ENCODE measurements around the gene CAPN13.

The CAPN13 gene

DNA sequence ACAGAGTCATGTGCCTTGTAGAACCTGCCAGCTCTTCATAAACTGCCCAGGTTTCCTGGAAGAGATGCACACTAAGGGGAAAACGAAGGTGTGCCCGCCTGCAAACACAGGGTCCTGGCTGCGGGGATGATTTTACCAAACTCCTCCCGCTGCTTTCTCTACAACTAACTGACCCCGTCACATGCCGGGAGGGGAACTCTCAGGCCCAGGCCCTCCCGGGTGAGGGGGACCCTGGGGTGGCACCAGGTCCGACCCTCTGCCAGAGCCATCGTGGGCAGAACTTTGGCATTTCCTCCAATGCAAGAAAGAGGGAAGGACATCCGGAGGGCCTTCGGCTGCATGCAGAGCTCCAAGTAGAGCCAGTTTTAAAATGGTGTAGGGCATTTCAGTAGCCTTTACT, 28.6 kb downstream of the CAPN13 start:
- H3K4me3 ChIP-seq (ENCODE audit: low read depth, low read length) = no peak overlapping the region
- no peak for DNase-seq (ENCODE audit: low read depth)
- TF ChIP-seq, protein P1, sequence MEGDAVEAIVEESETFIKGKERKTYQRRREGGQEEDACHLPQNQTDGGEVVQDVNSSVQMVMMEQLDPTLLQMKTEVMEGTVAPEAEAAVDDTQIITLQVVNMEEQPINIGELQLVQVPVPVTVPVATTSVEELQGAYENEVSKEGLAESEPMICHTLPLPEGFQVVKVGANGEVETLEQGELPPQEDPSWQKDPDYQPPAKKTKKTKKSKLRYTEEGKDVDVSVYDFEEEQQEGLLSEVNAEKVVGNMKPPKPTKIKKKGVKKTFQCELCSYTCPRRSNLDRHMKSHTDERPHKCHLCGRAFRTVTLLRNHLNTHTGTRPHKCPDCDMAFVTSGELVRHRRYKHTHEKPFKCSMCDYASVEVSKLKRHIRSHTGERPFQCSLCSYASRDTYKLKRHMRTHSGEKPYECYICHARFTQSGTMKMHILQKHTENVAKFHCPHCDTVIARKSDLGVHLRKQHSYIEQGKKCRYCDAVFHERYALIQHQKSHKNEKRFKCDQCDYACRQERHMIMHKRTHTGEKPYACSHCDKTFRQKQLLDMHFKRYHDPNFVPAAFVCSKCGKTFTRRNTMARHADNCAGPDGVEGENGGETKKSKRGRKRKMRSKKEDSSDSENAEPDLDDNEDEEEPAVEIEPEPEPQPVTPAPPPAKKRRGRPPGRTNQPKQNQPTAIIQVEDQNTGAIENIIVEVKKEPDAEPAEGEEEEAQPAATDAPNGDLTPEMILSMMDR (conservative IDR thresholded peaks at IDR 0.05; ENCODE audit: low read depth, low read length) = no peak

DNA sequence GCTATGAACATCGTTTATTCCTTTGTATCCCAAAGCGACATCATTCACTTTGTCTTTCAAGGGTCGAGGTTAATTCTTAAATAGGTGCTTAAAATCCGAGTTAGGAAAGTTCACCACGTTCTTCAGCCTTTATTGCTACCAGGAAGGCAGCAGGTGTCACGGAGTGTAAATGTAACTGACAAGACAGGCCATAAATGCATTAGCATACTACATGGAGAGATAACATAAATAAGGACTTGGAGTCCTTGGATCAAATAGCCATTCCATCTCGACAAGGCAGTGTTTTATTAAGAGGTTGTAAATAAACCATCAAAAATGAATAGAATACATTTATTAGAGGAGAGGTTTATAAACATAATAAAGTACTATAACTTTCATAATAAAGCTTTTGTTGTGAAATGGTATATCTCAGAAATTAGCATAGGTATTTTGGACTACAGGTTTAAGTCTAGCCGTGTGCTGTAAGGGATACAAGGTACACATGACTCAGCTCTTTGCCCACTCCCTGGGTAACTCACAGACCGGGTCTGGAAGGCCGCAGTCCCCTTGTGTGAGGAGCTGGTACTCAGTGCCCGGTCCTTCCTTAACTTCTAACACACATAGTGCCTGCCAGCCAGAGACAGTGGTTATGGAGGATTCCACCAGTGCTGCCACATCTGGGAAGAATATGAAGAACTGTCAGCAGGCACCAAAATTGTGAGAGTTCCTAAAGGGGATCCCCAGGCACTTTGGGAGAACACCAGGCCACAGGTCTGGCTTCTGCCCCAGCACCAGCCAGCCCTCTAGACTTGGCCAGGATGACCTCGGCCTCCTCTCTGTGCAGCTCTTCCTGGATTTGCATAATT, 29.4 kb downstream of the CAPN13 start:
- DNase-seq (ENCODE audit: low read depth) = no peak
- TF ChIP-seq, protein P1 (conservative IDR thresholded peaks at IDR 0.05; ENCODE audit: low read depth, low read length) = no peak
- no peak overlapping the region for H3K4me3 ChIP-seq (ENCODE audit: low read depth, low read length)

DNA sequence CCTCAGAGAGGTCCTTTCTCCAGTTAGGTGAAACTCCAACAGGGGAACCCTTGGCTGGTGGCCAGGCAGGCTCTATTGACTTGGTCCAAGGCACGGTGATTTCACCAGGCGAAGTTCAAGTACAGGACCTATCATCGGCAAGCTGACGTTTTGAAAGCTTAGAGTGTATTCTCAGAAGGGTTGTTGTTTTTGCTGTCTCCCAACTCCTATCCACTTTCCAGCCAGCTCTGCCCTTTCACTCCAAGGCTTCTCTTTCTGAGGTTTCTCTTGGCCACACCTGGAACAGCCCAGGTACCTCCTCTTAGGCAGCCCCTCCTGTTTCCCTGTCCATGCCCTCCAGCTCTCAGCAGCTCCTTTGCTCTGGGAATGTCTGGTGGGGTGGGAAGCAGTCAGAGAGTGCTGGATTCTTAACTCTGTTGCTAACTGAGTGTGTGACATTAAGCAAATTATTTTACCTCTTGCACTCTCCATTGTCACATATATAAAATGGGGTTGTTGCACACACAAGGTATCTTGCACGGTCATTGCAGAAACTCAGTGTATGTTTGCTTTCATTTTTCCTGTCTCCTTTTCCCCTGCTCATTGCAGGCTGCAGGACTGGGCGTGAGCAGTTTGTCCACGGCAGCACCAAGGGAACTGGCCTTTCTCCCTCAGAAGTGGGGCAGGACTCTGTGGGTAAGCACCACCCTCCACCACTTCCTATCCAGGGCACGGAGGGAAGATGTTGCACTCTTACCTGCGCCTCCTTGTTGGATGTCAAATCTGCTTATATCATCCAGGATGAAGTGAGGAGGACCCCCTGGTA, 30.2 kb downstream of the CAPN13 start:
- DNase-seq (ENCODE audit: low read depth) = no peak
- TF ChIP-seq, protein P1 (conservative IDR thresholded peaks at IDR 0.05; ENCODE audit: low read depth, low read length) = no peak
- no peak overlapping the region for H3K4me3 ChIP-seq (ENCODE audit: low read depth, low read length)

DNA sequence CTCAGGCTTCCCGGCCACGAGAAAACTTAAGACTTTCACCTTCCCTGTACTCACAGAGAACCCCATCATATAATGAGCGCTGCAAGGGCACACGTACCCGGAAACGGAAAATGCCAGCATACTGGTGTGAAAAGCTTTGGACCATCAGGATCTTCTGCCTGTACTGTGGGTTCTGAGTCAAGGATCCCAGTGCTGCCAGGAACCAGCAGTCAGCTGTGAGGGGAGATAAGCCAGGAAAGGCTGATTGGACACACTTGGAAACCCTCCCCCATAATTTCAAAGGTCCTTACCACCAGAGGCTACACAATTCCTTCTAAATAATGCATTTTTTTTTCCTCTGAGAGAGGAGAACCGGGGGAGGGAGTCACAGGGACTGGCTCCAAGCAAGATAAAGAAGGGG, 31.4 kb downstream of the CAPN13 start:
- no peak for DNase-seq (ENCODE audit: low read depth)
- H3K4me3 ChIP-seq (ENCODE audit: low read depth, low read length) = no peak overlapping the region
- TF ChIP-seq, protein P1 (conservative IDR thresholded peaks at IDR 0.05; ENCODE audit: low read depth, low read length) = no peak

DNA sequence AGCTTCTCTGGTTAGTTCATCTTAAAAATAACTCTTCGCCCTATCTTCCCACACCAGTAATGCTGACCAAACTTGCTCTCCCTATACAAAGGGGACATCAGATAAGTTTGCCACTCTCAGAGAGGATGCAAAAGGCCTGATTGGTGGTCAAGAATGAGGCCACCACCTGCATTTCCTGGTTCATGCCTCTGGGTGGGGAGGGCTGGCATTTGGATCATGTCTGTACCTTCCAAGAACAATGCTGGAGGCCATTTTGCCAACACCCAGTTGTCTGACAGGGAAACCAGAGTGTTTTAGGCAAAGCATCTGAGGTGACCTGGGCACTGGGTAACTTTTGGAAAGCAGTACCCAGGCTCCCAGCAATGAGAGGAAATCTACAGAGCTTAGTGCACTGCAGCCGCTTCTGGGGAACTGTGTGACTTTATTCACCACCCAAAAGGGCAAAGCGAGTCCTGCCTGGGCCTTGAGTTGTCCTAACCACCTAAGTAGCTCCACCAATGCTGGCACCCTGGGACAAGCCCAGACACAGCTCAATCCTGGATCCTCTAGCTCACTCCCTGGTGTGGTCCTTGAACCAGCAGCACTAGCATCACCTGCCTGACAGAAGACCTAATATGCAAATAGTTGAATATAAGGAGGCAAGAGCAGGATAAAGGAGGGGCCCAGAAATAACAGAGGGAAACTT, 35.1 kb downstream of the CAPN13 start:
- TF ChIP-seq, protein P1 (conservative IDR thresholded peaks at IDR 0.05; ENCODE audit: low read depth, low read length) = no peak
- no peak for DNase-seq (ENCODE audit: low read depth)
- no peak overlapping the region for H3K4me3 ChIP-seq (ENCODE audit: low read depth, low read length)

DNA sequence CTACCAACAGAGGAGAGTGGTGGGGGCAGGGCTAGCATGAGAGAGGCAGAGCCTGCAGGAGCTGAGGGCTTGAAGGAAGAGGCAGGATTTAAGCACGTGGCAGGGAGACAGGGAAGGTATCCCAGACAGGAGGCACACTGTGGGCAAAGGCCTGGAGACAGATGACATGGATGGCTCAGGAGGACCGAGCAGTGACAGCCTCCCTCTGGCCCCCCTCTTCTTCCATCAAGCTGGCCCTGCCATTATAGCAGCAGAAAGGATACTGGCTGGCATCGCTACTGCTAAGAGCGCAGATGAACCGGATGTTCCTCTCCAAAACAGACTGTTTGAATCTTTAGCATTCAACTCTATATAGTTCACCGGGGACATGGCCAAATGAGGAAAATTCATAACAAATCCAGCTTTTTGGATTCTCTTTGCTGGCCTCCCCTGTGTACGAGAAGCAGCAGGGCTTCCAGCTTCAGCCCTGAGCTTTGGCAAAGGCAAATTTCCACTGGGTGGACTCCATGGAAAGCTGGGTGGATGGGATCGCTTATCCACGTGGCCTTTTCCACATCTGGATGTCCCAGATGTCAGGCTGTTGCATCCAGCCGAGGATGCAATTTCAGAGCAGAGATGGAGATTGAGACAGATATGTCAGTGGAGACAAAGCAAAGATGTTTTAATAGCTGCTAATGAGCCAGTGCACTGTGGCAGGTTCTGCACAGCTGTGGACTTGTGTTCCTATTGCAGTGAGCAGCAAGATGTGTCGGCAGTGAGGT, 36.2 kb downstream of the CAPN13 start:
- no peak for DNase-seq (ENCODE audit: low read depth)
- no peak overlapping the region for H3K4me3 ChIP-seq (ENCODE audit: low read depth, low read length)
- TF ChIP-seq, protein P1 (conservative IDR thresholded peaks at IDR 0.05; ENCODE audit: low read depth, low read length) = no peak

Data from choroid plexus epithelial cell (primary cell).